Stimulated activated CD8-positive, alpha-beta memory T cell treated with anti-CD3 and anti-CD28 coated beads, Interleukin-4, amount 100 ng/mL, for 24 hours (primary cell): ENCODE results near the gene CYP11A1.

Experiments
- DNase-seq: peaks from one replicate; pipeline ENCODE4 v3.0.0-alpha.2; 2020; ENCODE audit warnings: low read depth

Gene CYP11A1

GRCh38 chr15:74388363-74388951, 21.0 kb upstream of the CYP11A1 start:
- no peak for DNase-seq

GRCh38 chr15:74387621-74388362, 20.3 kb upstream of the CYP11A1 start:
- no peak for DNase-seq

- no peak for DNase-seq
Observed at GRCh38 chr15:74387141-74387541, 19.7 kb upstream of the CYP11A1 start.

- no peak for DNase-seq
Observed at GRCh38 chr15:74386496-74387140, 19.2 kb upstream of the CYP11A1 start.

- no peak for DNase-seq
Observed at GRCh38 chr15:74385733-74386132, 18.3 kb upstream of the CYP11A1 start.

GRCh38 chr15:74384881-74385643, 17.6 kb upstream of the CYP11A1 start:
- DNase-seq: peak; percentile 55

- DNase-seq: no peak
Observed at GRCh38 chr15:74384566-74384880, 17.1 kb upstream of the CYP11A1 start.

- peak; percentile 70 for DNase-seq
Observed at GRCh38 chr15:74383695-74384565, 16.5 kb upstream of the CYP11A1 start.

- no peak for DNase-seq
Observed at GRCh38 chr15:74383286-74383685, 15.8 kb upstream of the CYP11A1 start.

- DNase-seq: peak; percentile 65
Observed at GRCh38 chr15:74382004-74382816, 14.8 kb upstream of the CYP11A1 start.

GRCh38 chr15:74381481-74381880, 14.0 kb upstream of the CYP11A1 start:
- DNase-seq: no peak

GRCh38 chr15:74381190-74381453, 13.7 kb upstream of the CYP11A1 start:
- DNase-seq: no peak

GRCh38 chr15:74380361-74381189, 13.1 kb upstream of the CYP11A1 start:
- DNase-seq: no peak

GRCh38 chr15:74378848-74379247, 11.4 kb upstream of the CYP11A1 start:
- peak; percentile 52 for DNase-seq

GRCh38 chr15:74377831-74378766, 10.7 kb upstream of the CYP11A1 start:
- no peak for DNase-seq

GRCh38 chr15:74376825-74377581, 9.6 kb upstream of the CYP11A1 start:
- DNase-seq: no peak

GRCh38 chr15:74376226-74376625, 8.8 kb upstream of the CYP11A1 start:
- no peak for DNase-seq

GRCh38 chr15:74375303-74375693, 7.9 kb upstream of the CYP11A1 start:
- DNase-seq: peak; percentile 72
